WTC11 (cell line): ENCODE data around the gene STAT2. TPM values are rescaled to one million over a fixed set of nuclear protein-coding genes. Genes with fewer than 3 reads are reported as not detected.

ENCODE experiments used
- ATAC-seq: fragments of 200-7000 bp; cut with Tn5 transposase; 2 replicates; pipeline ENCODE4 v1.10.0; 2021; ENCODE audit warnings: mild to moderate bottlenecking, moderate library complexity
- CTCF ChIA-PET: fragments of 300-600 bp; sonication (Branson Sonifier 250); formaldehyde crosslinking; loops from one replicate; lab custom pipeline; 2021; ENCODE audit warnings: antibody characterized with exemption; lab: Charles Lee
- POLR2A ChIA-PET: fragments of 350-600 bp; sonication (Branson Sonifier 250); formaldehyde crosslinking; loops from one replicate; lab custom pipeline; 2021; ENCODE audit warnings: antibody characterized with exemption; lab: Charles Lee
- DNase-seq: peaks from one replicate; pipeline ENCODE4 v3.0.0; 2021; ENCODE audit warnings: low spot score
- H3K27ac Mint-ChIP-seq: 2 replicates; pipeline ENCODE4 v1.8.0; 2021; ENCODE audit warnings: mixed read lengths
- H3K27me3 Mint-ChIP-seq: 2 replicates; pipeline ENCODE4 v1.8.0; 2021; ENCODE audit warnings: low read depth, mild to moderate bottlenecking, moderate library complexity, mixed read lengths
- H3K36me3 Mint-ChIP-seq: 2 replicates; pipeline ENCODE4 v1.8.0; 2021; ENCODE audit warnings: mixed read lengths
- H3K4me1 Mint-ChIP-seq: 2 replicates; pipeline ENCODE4 v1.8.0; 2022; ENCODE audit warnings: mixed read lengths
- H3K4me3 Mint-ChIP-seq: 2 replicates; pipeline ENCODE4 v1.8.0; 2021; ENCODE audit warnings: mild to moderate bottlenecking, moderate library complexity, mixed read lengths
- H3K9me3 Mint-ChIP-seq: 2 replicates; pipeline ENCODE4 v1.8.0; 2021; ENCODE audit warnings: mixed read lengths
- AFF4 ChIP-seq: sonication (generic); formaldehyde crosslinking; IDR thresholded peaks from 2 replicates; pipeline ENCODE4 v1.8.1; 2023; ENCODE audit warnings: mild to moderate bottlenecking, missing genetic modification reagents, borderline replicate concordance
- ARID4B ChIP-seq: sonication (generic); formaldehyde crosslinking; IDR thresholded peaks from 2 replicates; pipeline ENCODE4 v1.8.0; 2023; ENCODE audit warnings: missing genetic modification reagents, mild to moderate bottlenecking, borderline replicate concordance
- ATF1 ChIP-seq: sonication (generic); formaldehyde crosslinking; IDR thresholded peaks from 2 replicates; pipeline ENCODE4 v1.8.1; 2023; ENCODE audit warnings: mild to moderate bottlenecking, moderate library complexity, missing genetic modification reagents
- ELF4 ChIP-seq: sonication (generic); formaldehyde crosslinking; IDR thresholded peaks from 2 replicates; pipeline ENCODE4 v1.8.1; 2022; ENCODE audit warnings: low read depth, mild to moderate bottlenecking, moderate library complexity, missing genetic modification reagents
- ESRRA ChIP-seq: sonication (generic); formaldehyde crosslinking; IDR thresholded peaks from 2 replicates; pipeline ENCODE4 v1.8.1; 2022; ENCODE audit warnings: mild to moderate bottlenecking, missing genetic modification reagents, borderline replicate concordance
- ETV6 ChIP-seq: sonication (generic); formaldehyde crosslinking; IDR thresholded peaks from 2 replicates; pipeline ENCODE4 v1.8.1; 2022; ENCODE audit warnings: mild to moderate bottlenecking, missing genetic modification reagents
- IRF2 ChIP-seq: sonication (generic); formaldehyde crosslinking; IDR thresholded peaks from 2 replicates; pipeline ENCODE4 v1.8.0; 2022; ENCODE audit warnings: low read depth, missing genetic modification reagents, borderline replicate concordance
- JAZF1 ChIP-seq: fragments of 250-450 bp; sonication (Bioruptor Pico); IDR thresholded peaks from 2 replicates; pipeline ENCODE4 v1.9.0; 2021; ENCODE audit warnings: moderate library complexity, mild to moderate bottlenecking, inconsistent platforms
- NFYB ChIP-seq: sonication (generic); formaldehyde crosslinking; conservative IDR thresholded peaks from 2 replicates; pipeline ENCODE4 v1.8.0; 2022; ENCODE audit warnings: low read depth, missing genetic modification reagents
- PRDM15 ChIP-seq: sonication (generic); formaldehyde crosslinking; IDR thresholded peaks from 2 replicates; pipeline ENCODE4 v1.8.0; 2022; ENCODE audit warnings: missing genetic modification reagents
- RELA ChIP-seq: sonication (generic); formaldehyde crosslinking; IDR thresholded peaks from 2 replicates; pipeline ENCODE4 v1.8.1; 2022; ENCODE audit warnings: missing genetic modification reagents, mild to moderate bottlenecking, borderline replicate concordance
- SMAD4 ChIP-seq: sonication (generic); formaldehyde crosslinking; IDR thresholded peaks from 2 replicates; pipeline ENCODE4 v1.8.0; 2022; ENCODE audit warnings: mild to moderate bottlenecking, missing genetic modification reagents
- ZBTB43 ChIP-seq: sonication (generic); formaldehyde crosslinking; IDR thresholded peaks from 2 replicates; pipeline ENCODE4 v1.8.1; 2023; ENCODE audit warnings: mild to moderate bottlenecking, missing genetic modification reagents
- ZMAT4 ChIP-seq: fragments of 250-450 bp; sonication (Bioruptor Pico); IDR thresholded peaks from 2 replicates; pipeline ENCODE4 v1.9.0; 2021; ENCODE audit warnings: mild to moderate bottlenecking
- ZNF121 ChIP-seq: sonication (generic); formaldehyde crosslinking; IDR thresholded peaks from 2 replicates; pipeline ENCODE4 v1.8.0; 2023; ENCODE audit warnings: missing genetic modification reagents
- ZNF423 ChIP-seq: fragments of 250-450 bp; sonication (Bioruptor Pico); IDR thresholded peaks from 2 replicates; pipeline ENCODE4 v2.1.2; 2022; ENCODE audit warnings: mild to moderate bottlenecking, moderate library complexity
- total RNA-seq: library from RNA; stranded (reverse); gene quantifications from 3 replicates; pipeline ENCODE4 v1.2.3, GENCODE V29; 2021

The STAT2 gene
- total RNA-seq, 1 experiment from 2014 or later: 54.5 TPM

- ChIA-PET CTCF (no interaction called here), POLR2A (no interaction called here)
- H3K4me1 Mint-ChIP-seq: no peaks in the 10 kb centered on the region
- no peak for DNase-seq
- no peak for ATAC-seq
- no peak for TF ChIP-seq SMAD4 (CRISPR knock-in tag)
- TF ChIP-seq ETV6 (CRISPR knock-in tag): no peak
- no peak for TF ChIP-seq ZBTB43 (CRISPR knock-in tag)
- no peak for TF ChIP-seq AFF4 (CRISPR knock-in tag)
- TF ChIP-seq ATF1 (CRISPR knock-in tag): no peak
- TF ChIP-seq JAZF1: no peak
- no peak for TF ChIP-seq PRDM15 (CRISPR knock-in tag)
- no peak for TF ChIP-seq ZMAT4
- TF ChIP-seq ELF4 (CRISPR knock-in tag): no peak
- TF ChIP-seq ZNF423 (CRISPR knock-in tag): no peak
- no peak for TF ChIP-seq IRF2 (CRISPR knock-in tag)
- TF ChIP-seq ZNF121 (CRISPR knock-in tag): no peak
- TF ChIP-seq ARID4B (CRISPR knock-in tag): no peak
- no peak for TF ChIP-seq NFYB
- no peak for TF ChIP-seq RELA
- TF ChIP-seq ESRRA (CRISPR knock-in tag): no peak
- H3K4me3 Mint-ChIP-seq: no peak overlapping the region
- H3K36me3 Mint-ChIP-seq: peaks cover 14% of the 10 kb centered on the region
- H3K27ac Mint-ChIP-seq: no peak overlapping the region
- peaks cover 35% of the 10 kb centered on the region for H3K9me3 Mint-ChIP-seq
- peaks cover 13% of the 10 kb centered on the region for H3K27me3 Mint-ChIP-seq
These were observed 38.4 kb upstream of the STAT2 start for GRCh38 chr12:56398324-56398723.
